Endothelial cell of umbilical vein (primary cell): ENCODE results near the gene SAMD1.

Source experiments
- CTCF ChIP-seq, 2 donors: IDR thresholded peaks; 1 replicate in 1 of 2; 2 replicates in 1 of 2; pipeline ENCODE4 v1.5.1; 2011; ENCODE audit warnings: low read length in 2 of 2, mild to moderate bottlenecking in 2 of 2, moderate library complexity in 2 of 2, control low read depth in 1 of 2, inconsistent platforms in 1 of 2, low read depth in 1 of 2; ENCODE audit not compliant: insufficient read depth in 1 of 2; ENCODE audit errors: extremely low read depth in 1 of 2
- EZH2 ChIP-seq: IDR thresholded peaks from 2 replicates; pipeline ENCODE4 v1.6.1; 2012; ENCODE audit warnings: borderline replicate concordance, low read depth, mild to moderate bottlenecking, moderate library complexity, low read length, inconsistent platforms; ENCODE audit not compliant: severe bottlenecking
- FOS ChIP-seq: IDR thresholded peaks from 2 replicates; pipeline ENCODE4 v1.6.1; 2011; ENCODE audit warnings: mild to moderate bottlenecking, low read length, moderate library complexity, borderline replicate concordance; ENCODE audit not compliant: insufficient read depth
- GATA2 ChIP-seq: IDR thresholded peaks from 2 replicates; pipeline ENCODE4 v1.7.0; 2011; ENCODE audit warnings: low read depth, mild to moderate bottlenecking, moderate library complexity, mixed read lengths, low read length; ENCODE audit not compliant: insufficient read length, insufficient read depth
- JUN ChIP-seq: IDR thresholded peaks from 2 replicates; pipeline ENCODE4 v1.6.1; 2011; ENCODE audit warnings: borderline replicate concordance, low read depth; ENCODE audit not compliant: insufficient read length, insufficient read depth
- MAX ChIP-seq: IDR thresholded peaks from 2 replicates; pipeline ENCODE4 v1.6.1; 2011; ENCODE audit not compliant: insufficient read depth, insufficient read length
- MYC ChIP-seq: IDR thresholded peaks from one replicate; pipeline ENCODE4 v1.6.1; 2011; ENCODE audit warnings: mild to moderate bottlenecking, low read depth, low read length
- POLR2A ChIP-seq: IDR thresholded peaks from 2 replicates; pipeline ENCODE4 v1.6.1; 2012; ENCODE audit warnings: low read depth, mild to moderate bottlenecking, control low read depth, low read length
- POLR2AphosphoS5 ChIP-seq: IDR thresholded peaks from 2 replicates; pipeline ENCODE4 v1.6.1; 2012; ENCODE audit warnings: low read depth, mild to moderate bottlenecking, control low read depth, low read length, moderate library complexity; ENCODE audit not compliant: insufficient read depth

- no peak for TF ChIP-seq CTCF (IDR thresholded peaks at IDR 0.05; ENCODE audit: extremely low read depth in 1 of 2, insufficient read depth in 1 of 2, low read depth in 1 of 2, low read length in 2 of 2)
- no peak for TF ChIP-seq EZH2
- no peak for TF ChIP-seq JUN
- no peak for TF ChIP-seq POLR2AphosphoS5
- no peak for TF ChIP-seq MYC
- TF ChIP-seq POLR2A, result no peak
- no peak for TF ChIP-seq MAX
- no peak for TF ChIP-seq GATA2
- no peak for TF ChIP-seq FOS
Measured at GRCh38 chr19:14091813-14092462, 1.4 kb upstream of the SAMD1 start.
